Activated T-helper 1 cell treated with anti-CD3 and anti-CD28 coated beads, Interleukin-2, amount 50 U/mL, for 16 hours (primary cell): Measurements from ENCODE around the gene TMEM165.

Experiments
- DNase-seq, 2 donors: peaks; one replicate each; pipeline ENCODE4 v3.0.0-alpha.2; 2020; ENCODE audit warnings: low read depth in 1 of 2, low spot score in 1 of 2

The TMEM165 gene

GRCh38 chr4:55447831-55448230, 52.1 kb downstream of the TMEM165 start:
- no peak for DNase-seq

- DNase-seq: no peak
These were observed 54.8 kb downstream of the TMEM165 start for GRCh38 chr4:55450566-55450965.

- no peak for DNase-seq
These were observed 62.4 kb downstream of the TMEM165 start for GRCh38 chr4:55458164-55458563.

- DNase-seq: no peak
These were observed 62.9 kb downstream of the TMEM165 start for GRCh38 chr4:55458611-55459010.

GRCh38 chr4:55466001-55466400, 70.2 kb downstream of the TMEM165 start:
- no peak for DNase-seq

GRCh38 chr4:55468724-55469123, 73.0 kb downstream of the TMEM165 start:
- no peak for DNase-seq

GRCh38 chr4:55469979-55470378, 74.2 kb downstream of the TMEM165 start:
- no peak for DNase-seq
